ENCODE measurements around the gene HNRNPH2.

GRCh38 chrX:101460669-101461068 is 52.6 kb downstream of the HNRNPH2 start:
- TF ChIP-seq YY1 (IDR thresholded peaks at IDR 0.05; ENCODE audit: extremely low read depth, insufficient replicate concordance, low read depth, low read length) (no peak), SP1 (IDR thresholded peaks at IDR 0.05; ENCODE audit: low read depth) (no peak)

All from HCT116 (cell line).